NCI-H2081 treated with DMSO at 0.1 percent for 48 hours (cell line): ENCODE data around the gene DGLUCY.
"Not testable (repeated sequence)": the region's sequence is repeated elsewhere in the genome, so short reads cannot be mapped to it uniquely, and the experiment has no call there.

Source experiments
- DNase-seq: peaks from one replicate; lab custom pipeline; 2025; lab: John Stamatoyannopoulos, UW

DGLUCY gene

DNA sequence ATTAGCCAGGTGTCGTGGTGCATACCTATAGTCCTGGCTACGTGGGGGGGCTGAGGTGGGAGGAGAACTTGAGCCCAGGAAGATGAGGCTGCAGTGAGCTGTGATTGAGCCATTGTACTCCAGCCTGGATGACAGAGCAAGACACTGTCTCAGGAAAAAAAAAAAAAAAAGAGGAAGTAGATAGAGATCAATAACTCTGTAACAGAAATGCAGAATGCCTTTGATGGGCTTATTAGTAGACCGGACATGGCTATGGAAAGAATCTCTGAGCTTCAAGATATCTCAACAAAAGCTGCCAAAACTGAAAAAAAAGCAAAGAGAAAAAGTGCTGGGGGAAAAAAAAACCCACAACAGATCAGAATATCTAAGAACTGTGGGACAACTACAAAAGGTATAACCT lies 93.1 kb downstream of the DGLUCY start:
- DNase-seq: no peak

- no peak for DNase-seq
Measured at GRCh38 chr14:91211017-91211416, 97.1 kb downstream of the DGLUCY start.

- DNase-seq: no peak
Measured at GRCh38 chr14:91214306-91214705, 100.4 kb downstream of the DGLUCY start.

DNA sequence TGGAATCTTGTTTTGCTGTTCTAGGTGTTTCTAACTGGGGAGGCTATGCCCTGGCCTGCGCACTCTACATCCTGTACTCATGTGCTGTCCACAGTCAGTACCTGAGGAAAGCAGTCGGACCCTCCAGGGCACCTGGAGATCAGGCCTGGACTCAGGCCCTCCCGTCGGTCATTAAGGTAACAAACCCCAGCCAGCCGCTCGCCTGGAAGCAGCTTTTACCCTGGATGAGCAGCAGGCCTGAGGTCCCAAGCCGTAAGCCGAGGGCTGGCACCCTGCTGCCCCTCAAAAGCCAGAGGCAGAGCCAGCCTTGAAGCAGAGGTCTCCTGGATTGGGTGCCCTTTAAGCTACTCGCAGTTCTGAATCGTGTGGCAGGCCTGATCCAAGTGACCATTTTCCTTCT lies 101.5 kb downstream of the DGLUCY start:
- no peak for DNase-seq

DNA sequence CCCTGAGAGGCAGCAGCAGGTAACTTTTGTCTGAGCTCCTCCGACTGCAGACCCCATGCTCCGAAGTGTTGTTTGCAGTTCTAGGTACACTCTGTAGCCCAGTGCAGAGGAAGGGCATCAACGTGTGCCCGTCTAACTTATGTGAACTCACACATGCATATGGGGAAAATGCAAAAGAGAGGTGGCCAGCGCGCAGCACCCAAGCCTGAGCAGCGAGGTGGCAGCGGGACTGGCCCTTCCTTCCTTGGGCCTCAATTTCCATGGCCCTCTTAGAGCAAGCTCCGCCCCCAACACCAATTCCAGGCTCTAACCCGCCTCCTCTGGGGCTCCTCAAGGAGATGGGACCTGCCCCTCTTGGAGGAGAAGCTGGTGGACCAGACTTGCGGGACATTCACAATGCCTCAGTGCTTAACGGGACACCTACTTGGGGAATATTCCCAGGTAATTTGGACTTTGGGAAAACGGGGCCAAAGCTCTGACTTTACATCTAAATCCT lies 102.9 kb downstream of the DGLUCY start:
- DNase-seq: no peak

DNA sequence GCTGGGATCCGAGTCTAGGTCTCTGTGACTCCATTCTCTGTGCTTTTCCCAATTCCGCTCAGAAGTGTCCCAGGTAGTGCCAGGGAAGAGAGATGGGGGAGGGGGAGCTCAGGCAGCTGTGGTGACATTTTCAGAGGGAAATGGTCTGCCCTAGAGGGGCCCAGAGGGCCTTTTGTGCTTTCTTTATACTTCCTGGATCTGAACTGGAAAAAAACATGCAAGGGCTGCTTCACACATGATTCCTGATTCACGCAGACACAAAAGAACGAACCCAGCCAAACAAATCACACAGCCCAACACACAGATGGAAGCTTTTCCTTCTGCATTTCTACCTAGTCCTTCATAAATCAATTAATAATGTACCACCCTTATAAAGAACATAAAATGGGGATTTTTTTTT lies 104.1 kb downstream of the DGLUCY start:
- DNase-seq: no peak

GRCh38 chr14:91219517-91220389 lies 105.9 kb downstream of the DGLUCY start:
- no peak for DNase-seq

- DNase-seq: no peak
Measured at GRCh38 chr14:91220581-91221000, 106.7 kb downstream of the DGLUCY start.

DNA sequence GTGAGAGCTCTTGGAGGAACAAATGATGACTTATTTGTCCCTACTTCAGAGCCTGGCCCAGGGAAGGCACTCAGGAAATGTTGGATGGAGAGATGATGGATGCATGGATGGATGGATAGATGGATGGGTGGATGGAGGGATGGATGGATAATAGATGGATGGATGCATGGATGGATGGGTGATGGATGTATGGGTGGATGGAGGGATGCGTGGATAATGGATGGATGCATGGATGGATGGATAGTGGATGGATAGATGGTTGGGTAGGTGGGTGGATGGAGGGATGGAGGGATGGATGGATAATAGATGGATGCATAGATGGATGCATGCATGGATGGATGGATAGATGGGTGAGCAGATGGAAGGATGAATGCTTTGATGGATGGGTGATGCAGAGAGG lies 107.4 kb downstream of the DGLUCY start:
- DNase-seq: no peak

DNA sequence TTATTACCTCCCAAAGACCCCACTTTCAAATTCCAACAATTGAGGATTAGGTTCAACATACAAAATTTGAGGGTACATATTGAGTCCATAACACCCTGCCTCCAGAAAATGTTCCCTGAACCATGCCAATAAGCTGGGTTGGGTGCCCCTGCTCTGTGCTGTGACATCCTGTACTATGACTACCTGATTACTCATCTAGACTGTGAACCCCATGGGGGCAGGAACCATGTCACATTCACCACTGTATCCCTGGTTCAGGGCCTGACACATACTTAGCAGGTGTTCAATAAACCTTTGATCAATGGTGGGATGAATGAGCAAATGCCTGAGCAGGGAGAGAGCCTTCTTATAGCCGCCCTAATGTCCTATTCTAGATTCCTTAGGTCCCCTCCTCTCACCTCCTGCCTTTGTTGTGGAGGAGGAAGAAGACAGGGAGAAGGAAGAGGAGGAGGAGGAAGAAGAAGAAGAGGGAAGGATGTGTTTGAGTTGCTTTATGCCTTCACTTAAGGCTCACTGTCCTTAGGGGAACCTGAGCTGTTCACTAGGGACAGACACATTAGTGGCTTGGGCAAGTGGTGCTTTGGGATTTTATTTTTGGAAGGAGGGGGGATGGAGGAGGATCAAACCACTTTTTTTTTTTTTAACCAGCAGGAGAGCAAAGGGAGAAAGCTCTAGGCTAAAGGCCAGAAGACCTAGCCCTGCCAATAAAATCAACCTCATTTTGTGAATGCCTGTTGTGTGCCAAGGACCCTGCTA lies 109.3 kb downstream of the DGLUCY start:
- DNase-seq: no peak

- DNase-seq: no peak
Measured at GRCh38 chr14:91225025-91225424, 111.2 kb downstream of the DGLUCY start.

GRCh38 chr14:91226360-91226759 lies 112.5 kb downstream of the DGLUCY start:
- not testable (repeated sequence) for DNase-seq

GRCh38 chr14:91227183-91227628 lies 113.3 kb downstream of the DGLUCY start:
- no peak for DNase-seq

DNA sequence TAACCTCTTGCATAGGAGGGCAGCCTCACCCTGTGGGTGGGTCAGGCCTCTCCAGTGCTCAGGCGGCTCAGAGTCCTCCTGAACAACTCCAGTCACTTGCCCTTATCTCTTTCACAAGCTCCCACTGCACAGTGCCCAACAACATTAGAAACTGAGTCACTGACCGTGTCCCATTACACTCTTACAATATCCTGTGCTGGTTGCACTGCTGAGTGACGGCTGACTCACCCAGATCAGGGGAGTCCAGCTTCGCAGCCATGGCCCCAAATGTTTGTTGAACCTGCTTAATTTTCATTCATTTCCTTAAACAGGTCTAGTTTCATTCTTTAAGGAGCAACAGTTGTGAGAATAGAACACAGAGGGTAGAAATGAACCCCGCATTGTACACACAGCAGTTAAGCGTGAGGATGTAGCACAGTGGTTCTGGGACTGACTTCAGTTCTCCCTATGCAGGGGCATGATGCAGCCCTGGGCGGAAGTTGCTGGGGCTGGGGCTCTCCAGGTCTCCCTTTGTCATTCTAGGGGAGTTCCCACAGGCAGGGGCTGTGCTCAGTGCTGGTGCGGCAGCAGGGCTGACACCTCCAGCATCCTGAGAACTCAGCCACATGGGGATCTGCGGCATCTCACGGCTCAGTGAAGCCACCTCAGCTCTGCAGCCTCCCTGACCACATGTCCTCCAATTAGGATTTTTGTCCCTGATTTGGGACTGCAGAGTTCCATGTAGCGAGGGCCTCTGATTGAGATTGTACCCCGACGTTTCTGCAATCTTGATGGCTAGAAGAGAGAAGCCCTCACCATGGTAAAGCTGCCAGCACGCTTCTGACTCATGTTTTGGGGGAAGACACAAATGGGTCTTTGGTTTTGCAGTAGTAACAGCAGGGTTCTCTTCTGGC lies 114.5 kb downstream of the DGLUCY start:
- DNase-seq: no peak

GRCh38 chr14:91229005-91229382 lies 115.1 kb downstream of the DGLUCY start:
- DNase-seq: no peak

DNA sequence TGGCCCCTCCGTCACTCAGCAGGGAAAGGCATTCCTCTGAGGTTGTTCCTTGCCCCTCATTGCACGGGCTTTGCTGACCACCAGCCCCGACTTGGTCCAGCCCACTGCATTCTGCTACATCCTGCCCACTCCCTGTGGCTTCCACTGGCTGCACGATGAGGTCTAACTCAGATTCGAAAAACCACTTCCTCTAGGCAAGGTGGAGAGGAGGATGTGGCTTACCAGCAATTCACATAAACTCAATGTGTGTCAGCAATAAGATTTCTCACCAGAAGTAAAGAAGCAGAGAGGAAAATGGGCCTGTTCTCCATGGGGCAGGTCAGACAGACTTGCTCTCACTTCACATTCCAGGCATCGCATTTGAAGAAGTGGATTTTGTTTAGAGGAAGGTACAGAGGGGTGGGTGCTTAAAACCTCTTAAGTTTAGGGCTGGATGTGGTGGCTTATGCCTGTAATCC lies 115.9 kb downstream of the DGLUCY start:
- DNase-seq: no peak

DNA sequence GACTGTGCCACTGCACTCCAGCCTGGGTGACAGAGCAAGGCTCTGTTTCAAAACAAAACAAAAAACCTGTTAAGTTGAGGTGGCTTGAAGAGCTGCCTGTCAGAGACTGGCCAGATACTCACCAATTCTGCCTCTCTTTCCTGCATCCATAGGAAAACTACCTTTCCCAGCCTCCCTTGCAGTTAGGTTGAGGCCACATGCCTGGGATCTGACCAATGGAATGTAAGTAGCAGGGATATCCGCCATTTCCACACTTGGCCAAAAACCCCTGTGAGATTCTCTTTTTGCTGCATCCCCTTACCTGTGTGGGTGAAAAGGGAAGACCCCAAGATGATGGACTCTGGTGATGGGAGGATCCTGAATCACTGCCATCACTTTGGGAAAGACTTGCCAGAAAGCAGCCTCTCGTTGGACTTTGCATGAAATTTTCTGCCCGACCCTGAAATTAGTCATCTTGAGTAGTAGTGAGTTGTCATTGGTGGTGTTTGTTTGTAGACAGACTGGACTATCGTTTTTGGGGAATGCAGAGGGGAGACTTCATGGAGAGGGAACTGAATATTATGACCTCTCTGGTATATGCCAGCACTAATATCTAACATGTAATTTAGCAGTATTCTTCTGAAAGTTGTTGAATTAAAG lies 116.6 kb downstream of the DGLUCY start:
- DNase-seq: no peak

- no peak for DNase-seq
Measured at GRCh38 chr14:91231446-91231845, 117.6 kb downstream of the DGLUCY start.

DNA sequence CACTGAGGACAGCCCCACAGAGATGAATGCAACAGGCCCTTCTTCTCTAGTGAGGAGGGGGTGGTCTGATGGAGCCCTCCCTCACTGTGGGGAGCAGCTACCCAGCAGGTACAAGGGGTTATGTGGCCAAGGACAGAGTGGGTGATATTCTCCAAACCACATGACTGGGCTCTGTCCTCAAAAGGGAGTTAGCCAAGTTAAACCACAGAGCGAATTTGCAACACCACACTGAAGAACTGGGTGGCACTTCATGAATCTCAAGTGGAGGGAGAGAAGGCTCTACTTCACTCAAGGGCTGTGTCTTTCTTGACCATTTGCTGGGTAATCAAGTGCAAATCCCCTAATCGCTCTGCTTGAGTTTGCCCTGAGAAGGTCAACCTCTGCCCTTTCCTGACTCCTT lies 118.2 kb downstream of the DGLUCY start:
- DNase-seq: no peak

GRCh38 chr14:91232603-91233002 lies 118.7 kb downstream of the DGLUCY start:
- DNase-seq: no peak
